Measurements from ENCODE around the gene ZNF280D. TPM values are rescaled to one million over a fixed set of nuclear protein-coding genes. Genes with fewer than 3 reads are reported as not detected.

Gene ZNF280D
- polyA plus RNA-seq, 3 donors from 2014 or later = 7.9 to 10.6 (median 8.1) TPM

- no peak overlapping the region for H3K27ac Mint-ChIP-seq
- H3K4me3 Mint-ChIP-seq = no peak overlapping the region
- peaks cover 3 to 7% of the 10 kb centered on the region in 2 donors for H3K4me1 Mint-ChIP-seq
- H3K36me3 Mint-ChIP-seq = no peaks in the 10 kb centered on the region
- DNase-seq = no peak
- H3K9me3 Mint-ChIP-seq = no peaks in the 10 kb centered on the region
- peaks cover 0 to 5% (median 2%) of the 10 kb centered on the region in 3 donors for H3K27me3 Mint-ChIP-seq (ENCODE audit: low read depth in 3 of 3)
Observed at GRCh38 chr15:56765251-56765650, 31.9 kb upstream of the ZNF280D start.

DNA sequence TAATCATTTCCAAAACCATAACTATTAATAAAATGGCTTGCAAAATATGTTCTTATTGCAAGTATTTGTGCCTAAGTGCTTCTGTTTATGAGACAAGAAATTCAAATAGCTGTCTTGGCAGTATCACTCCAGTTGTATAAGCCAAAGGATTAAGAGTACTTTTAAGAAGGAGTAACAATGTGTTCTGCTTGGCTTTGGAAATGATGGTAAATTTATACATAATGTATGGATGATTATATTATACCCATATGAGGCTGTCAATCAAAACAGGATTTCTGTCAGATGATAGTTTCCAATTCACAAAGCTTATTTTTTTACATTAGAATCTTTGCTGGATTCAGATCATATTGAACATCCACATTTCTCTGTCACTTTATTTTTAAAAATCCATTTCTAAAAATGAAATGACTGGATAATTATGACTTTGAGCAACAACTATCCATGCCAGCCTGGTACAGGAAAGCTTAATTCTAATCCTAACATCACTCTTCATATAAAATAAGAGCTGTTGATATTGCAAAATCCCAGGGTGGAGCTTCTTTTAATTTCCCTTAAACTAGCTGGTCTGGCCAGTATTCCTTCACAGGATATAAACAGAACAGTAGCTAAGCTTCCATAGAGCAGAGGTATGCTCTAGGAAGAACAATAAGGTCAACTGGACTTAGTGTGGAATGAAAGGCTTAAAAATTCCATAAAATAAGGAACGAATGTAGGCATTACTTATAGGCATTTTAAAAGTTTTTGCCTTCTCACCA, 30.0 kb upstream of the ZNF280D start:
- H3K4me1 Mint-ChIP-seq = peaks cover 3 to 7% of the 10 kb centered on the region in 2 donors
- DNase-seq = no peak
- H3K4me3 Mint-ChIP-seq = no peak overlapping the region
- no peaks in the 10 kb centered on the region for H3K36me3 Mint-ChIP-seq
- no peak overlapping the region for H3K27ac Mint-ChIP-seq
- H3K27me3 Mint-ChIP-seq (ENCODE audit: low read depth in 3 of 3) = peaks cover 0 to 6% (median 2%) of the 10 kb centered on the region in 3 donors
- no peaks in the 10 kb centered on the region for H3K9me3 Mint-ChIP-seq

DNA sequence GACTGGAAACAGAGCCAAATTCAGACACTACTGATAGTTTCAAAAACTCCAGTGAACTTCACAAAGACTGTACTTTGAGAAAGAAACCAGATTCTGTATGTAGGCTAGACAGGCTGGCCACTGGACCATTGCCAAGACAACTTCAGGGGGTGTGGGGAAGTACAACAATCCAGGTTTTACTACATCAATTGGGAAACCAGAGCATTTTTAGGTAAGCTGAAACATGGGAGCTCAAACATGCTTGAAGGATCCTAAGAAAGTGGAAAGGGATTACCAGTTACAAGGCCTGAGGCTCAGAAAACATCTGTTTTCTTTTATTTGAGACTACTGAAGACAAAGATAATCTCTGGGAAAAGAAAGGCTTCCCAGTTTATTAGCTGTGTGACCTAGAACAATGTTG, 26.9 kb upstream of the ZNF280D start:
- peaks cover 0 to 2% (median 0%) of the 10 kb centered on the region in 6 donors for H3K9me3 Mint-ChIP-seq
- no peaks in the 10 kb centered on the region for H3K36me3 Mint-ChIP-seq
- H3K27me3 Mint-ChIP-seq (ENCODE audit: low read depth in 3 of 3) = peaks cover 0 to 8% (median 0%) of the 10 kb centered on the region in 3 donors
- no peak overlapping the region for H3K4me3 Mint-ChIP-seq
- no peaks in the 10 kb centered on the region for H3K4me1 Mint-ChIP-seq
- DNase-seq = no peak
- no peak overlapping the region for H3K27ac Mint-ChIP-seq

DNA sequence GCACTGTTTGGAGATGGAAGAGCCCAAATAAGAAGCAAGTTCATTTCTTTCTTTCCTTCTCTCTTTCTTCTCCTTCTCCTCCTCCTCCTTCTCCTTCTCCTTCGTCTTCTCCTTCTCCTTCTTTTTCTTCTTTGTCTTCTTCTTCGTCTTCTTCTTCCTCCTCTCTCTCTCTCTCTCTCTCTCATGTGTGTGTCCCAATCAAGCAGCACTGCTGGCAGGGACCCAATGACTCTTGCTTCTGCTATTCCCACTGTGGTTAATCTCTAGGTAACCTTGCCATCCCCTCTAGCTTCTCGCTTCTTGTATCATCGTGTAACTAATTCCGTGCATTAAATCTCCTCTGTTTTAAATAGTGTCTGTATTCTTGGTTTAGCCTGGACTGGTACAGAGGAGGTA, 26.1 kb upstream of the ZNF280D start:
- peaks cover 0 to 8% (median 0%) of the 10 kb centered on the region in 3 donors for H3K27me3 Mint-ChIP-seq (ENCODE audit: low read depth in 3 of 3)
- no peaks in the 10 kb centered on the region for H3K36me3 Mint-ChIP-seq
- H3K4me3 Mint-ChIP-seq = no peak overlapping the region
- no peaks in the 10 kb centered on the region for H3K4me1 Mint-ChIP-seq
- H3K27ac Mint-ChIP-seq = no peak overlapping the region
- DNase-seq = no peak
- peaks cover 0 to 2% (median 0%) of the 10 kb centered on the region in 6 donors for H3K9me3 Mint-ChIP-seq

GRCh38 chr15:56758770-56759449, 25.6 kb upstream of the ZNF280D start:
- H3K27ac Mint-ChIP-seq = no peak overlapping the region
- no peak overlapping the region for H3K4me3 Mint-ChIP-seq
- H3K9me3 Mint-ChIP-seq = peaks cover 0 to 2% (median 0%) of the 10 kb centered on the region in 6 donors
- no peaks in the 10 kb centered on the region for H3K4me1 Mint-ChIP-seq
- no peak for DNase-seq
- peaks cover 0 to 8% (median 0%) of the 10 kb centered on the region in 3 donors for H3K27me3 Mint-ChIP-seq (ENCODE audit: low read depth in 3 of 3)
- no peaks in the 10 kb centered on the region for H3K36me3 Mint-ChIP-seq

DNA sequence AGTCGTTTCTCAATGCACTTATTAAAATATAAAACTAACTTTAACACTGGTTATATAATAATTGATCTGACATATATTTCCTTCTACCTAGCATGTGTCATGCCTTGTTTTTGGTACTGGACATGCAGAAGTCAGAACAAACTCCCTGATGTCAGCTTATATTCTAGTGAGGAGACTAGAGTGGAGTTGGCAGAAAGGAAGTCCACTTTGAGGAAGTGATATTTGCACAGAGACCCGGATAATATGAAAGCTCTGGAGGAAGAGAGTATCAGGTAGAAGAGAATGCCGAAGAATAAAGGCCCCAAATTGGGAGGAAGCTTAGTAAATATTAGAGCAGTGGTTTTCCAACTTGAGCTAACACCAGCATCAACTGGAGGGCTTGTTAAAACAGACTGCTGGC, 24.6 kb upstream of the ZNF280D start:
- Mint-ChIP-seq H3K4me1 (no peaks in the 10 kb centered on the region), H3K9me3 (peaks cover 0 to 2% (median 0%) of the 10 kb centered on the region in 6 donors)

DNA sequence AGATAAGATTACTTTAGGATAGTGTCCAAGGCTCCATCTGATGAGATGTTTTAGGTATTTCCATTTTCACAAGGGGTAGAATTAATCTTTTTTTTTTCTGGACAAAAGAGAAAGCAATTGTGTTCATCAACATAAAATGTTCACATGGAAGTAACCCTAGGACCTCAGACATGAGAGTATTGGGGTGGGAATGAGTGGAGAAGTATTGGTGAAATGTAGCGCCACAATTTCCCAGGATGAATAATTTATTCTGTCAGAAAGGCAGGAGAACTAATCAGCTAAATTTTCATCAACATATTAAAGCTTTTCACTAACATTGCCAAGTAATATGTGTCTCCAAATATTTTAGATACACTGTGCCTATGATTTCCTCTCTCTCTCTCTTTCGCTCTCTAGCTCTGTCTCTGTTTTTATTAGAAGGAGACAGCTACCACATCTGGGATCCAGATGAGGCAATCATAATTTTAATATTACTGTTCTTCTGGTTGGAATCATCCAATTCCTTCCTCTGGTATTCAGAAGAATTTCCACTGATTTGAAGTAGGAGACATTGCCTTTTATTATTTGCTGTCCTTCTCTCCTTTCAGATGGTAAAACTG, 21.6 kb upstream of the ZNF280D start:
- Mint-ChIP-seq H3K9me3 (peaks cover 0 to 2% (median 0%) of the 10 kb centered on the region in 6 donors), H3K27me3 (ENCODE audit: low read depth in 3 of 3) (peaks cover 0 to 4% (median 0%) of the 10 kb centered on the region in 3 donors), H3K27ac (no peak overlapping the region), H3K4me1 (no peaks in the 10 kb centered on the region), H3K36me3 (no peaks in the 10 kb centered on the region), H3K4me3 (no peak overlapping the region)
- no peak for DNase-seq

More for the DNA sequence above, 24.6 kb upstream of the ZNF280D start:
- H3K27ac Mint-ChIP-seq = no peak overlapping the region
- no peak overlapping the region for H3K4me3 Mint-ChIP-seq
- H3K36me3 Mint-ChIP-seq = no peaks in the 10 kb centered on the region
- DNase-seq = no peak
- H3K27me3 Mint-ChIP-seq (ENCODE audit: low read depth in 3 of 3) = peaks cover 0 to 8% (median 0%) of the 10 kb centered on the region in 3 donors

- no peak for DNase-seq
- no peaks in the 10 kb centered on the region for H3K9me3 Mint-ChIP-seq
- H3K27ac Mint-ChIP-seq = no peak overlapping the region
- peaks cover 0 to 2% (median 1%) of the 10 kb centered on the region in 3 donors for H3K27me3 Mint-ChIP-seq (ENCODE audit: low read depth in 3 of 3)
- no peaks in the 10 kb centered on the region for H3K36me3 Mint-ChIP-seq
- no peaks in the 10 kb centered on the region for H3K4me1 Mint-ChIP-seq
- H3K4me3 Mint-ChIP-seq = no peak overlapping the region
Observed at GRCh38 chr15:56752986-56753385, 19.7 kb upstream of the ZNF280D start.

GRCh38 chr15:56749982-56750381, 16.7 kb upstream of the ZNF280D start:
- Mint-ChIP-seq H3K27me3 (ENCODE audit: low read depth in 3 of 3) (peaks cover 0 to 1% (median 0%) of the 10 kb centered on the region in 3 donors), H3K27ac (no peak overlapping the region), H3K36me3 (no peaks in the 10 kb centered on the region), H3K4me3 (no peak overlapping the region), H3K4me1 (no peaks in the 10 kb centered on the region), H3K9me3 (no peaks in the 10 kb centered on the region)
- no peak for DNase-seq

DNA sequence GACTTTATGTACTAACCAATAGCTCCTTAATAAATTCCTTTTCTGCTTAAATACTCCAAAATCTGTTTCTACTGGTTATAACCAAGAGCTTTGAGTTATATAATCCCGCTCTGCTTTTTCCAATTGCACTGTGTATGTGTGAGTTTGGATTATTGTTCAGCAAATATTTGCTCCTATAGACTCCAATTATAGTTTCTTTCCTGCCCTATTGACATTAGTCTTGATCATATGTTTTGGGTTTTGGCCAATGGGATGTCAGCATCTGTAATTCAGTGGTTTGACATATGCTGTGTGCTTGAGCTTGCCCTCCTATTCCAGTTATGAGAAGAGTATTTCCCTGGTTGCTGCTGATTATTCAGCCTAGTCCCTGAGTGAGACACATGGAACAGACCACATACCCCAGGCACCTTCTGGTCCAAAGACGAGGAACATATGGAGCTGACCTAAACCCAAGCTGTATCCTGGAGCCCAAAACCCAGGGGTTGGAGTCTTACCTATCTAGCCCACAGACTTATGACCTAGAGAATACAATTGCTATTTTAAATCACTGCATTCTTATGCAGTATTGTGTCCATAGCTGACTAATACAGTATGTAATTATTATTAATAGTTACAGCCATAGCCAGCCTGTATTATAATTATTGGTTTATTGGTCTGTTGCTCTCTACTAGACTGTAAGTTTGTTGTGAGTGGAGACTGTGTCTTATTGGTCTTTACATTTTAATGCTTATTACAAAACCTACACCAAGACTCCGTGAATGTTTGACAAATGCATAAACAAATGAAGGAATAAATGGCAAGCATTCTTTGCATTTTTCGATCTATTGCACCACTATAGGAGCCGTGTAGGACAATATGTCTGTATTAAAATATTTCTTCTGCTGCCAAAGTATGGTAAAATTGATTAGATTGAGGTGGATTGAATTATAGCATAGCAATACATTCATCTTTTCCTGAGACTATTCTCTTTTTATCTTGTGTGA, 11.7 kb upstream of the ZNF280D start:
- H3K27me3 Mint-ChIP-seq (ENCODE audit: low read depth in 3 of 3) = peaks cover 0 to 4% (median 2%) of the 10 kb centered on the region in 3 donors

DNA sequence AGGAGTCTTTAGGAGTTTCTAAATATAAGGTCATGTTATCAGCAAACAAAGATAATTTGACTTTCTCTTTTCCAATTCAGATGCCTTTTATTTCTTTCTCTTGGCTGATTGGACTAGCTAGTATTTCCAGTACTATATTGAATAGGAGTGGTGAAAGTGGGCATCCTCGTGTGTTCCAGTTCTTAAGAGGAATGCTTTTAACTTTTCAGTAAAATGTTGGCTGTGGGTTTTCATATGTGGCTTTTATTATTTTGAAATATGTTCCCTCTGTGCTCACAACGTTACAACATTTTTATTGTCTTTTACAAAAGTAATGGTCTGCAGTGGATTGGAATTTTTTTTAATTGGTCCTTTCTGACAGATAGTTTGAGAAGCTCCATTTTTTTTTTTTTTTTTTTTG, 8.2 kb upstream of the ZNF280D start:
- Mint-ChIP-seq H3K9me3 (no peaks in the 10 kb centered on the region), H3K27ac (no peak overlapping the region), H3K27me3 (ENCODE audit: low read depth in 3 of 3) (peaks cover 0 to 4% (median 2%) of the 10 kb centered on the region in 3 donors), H3K36me3 (no peaks in the 10 kb centered on the region), H3K4me3 (no peak overlapping the region), H3K4me1 (no peaks in the 10 kb centered on the region)
- no peak for DNase-seq

More for the DNA sequence above, 11.7 kb upstream of the ZNF280D start:
- no peak for DNase-seq
- Mint-ChIP-seq H3K36me3 (no peaks in the 10 kb centered on the region), H3K4me1 (no peaks in the 10 kb centered on the region), H3K4me3 (no peak overlapping the region), H3K9me3 (no peaks in the 10 kb centered on the region), H3K27ac (no peak overlapping the region)

DNA sequence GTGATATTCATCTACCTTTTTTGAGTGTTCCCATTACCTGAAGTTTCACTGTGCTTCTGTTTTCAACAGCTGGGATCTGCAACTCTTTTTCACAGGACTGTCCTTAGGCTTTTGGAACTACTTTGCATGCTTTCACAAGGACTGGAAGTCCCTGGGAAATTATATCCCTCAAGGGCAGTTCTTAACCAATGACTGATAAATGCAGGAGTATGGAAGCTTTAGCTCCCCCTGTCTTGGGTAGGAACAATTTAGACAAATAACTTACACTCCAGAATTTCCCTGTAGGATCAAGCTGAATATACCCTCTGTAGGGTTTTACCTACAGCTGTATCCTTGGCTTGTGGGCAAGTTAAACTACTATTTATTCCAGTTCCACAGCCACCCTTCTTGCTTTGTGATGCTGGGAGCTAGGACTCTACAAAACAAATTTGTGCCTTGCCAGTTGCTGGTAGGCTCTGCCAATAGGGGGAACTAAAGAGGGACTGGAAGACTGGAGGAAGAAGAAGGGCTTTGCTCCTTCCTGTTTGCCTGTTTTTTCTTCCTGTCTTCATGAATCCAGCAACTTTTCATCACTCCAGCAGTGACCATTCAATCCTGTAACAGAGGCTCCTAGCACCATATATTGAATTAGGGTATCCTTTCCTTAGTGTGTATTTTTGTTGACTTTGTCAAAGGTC, 6.8 kb upstream of the ZNF280D start:
- no peaks in the 10 kb centered on the region for H3K9me3 Mint-ChIP-seq
- H3K27me3 Mint-ChIP-seq (ENCODE audit: low read depth in 3 of 3) = peaks cover 0 to 4% (median 2%) of the 10 kb centered on the region in 3 donors
- no peak overlapping the region for H3K27ac Mint-ChIP-seq
- H3K4me1 Mint-ChIP-seq = no peaks in the 10 kb centered on the region
- H3K36me3 Mint-ChIP-seq = no peaks in the 10 kb centered on the region
- DNase-seq = peak in 2 of 3 donors; percentile 2 to 12
- H3K4me3 Mint-ChIP-seq = no peak overlapping the region

- Mint-ChIP-seq H3K27me3 (ENCODE audit: low read depth in 3 of 3) (peaks cover 0 to 1% (median under 1%) of the 10 kb centered on the region in 3 donors), H3K36me3 (no peaks in the 10 kb centered on the region), H3K4me1 (peaks cover 0 to 2% of the 10 kb centered on the region in 2 donors), H3K27ac (no peak overlapping the region), H3K4me3 (no peak overlapping the region), H3K9me3 (no peaks in the 10 kb centered on the region)
- DNase-seq = no peak
Observed at GRCh38 chr15:56739474-56739873, 6.2 kb upstream of the ZNF280D start.
